Smooth muscle cell (in vitro differentiated cells): ENCODE results near the gene PDE5A. TPM values are rescaled to one million over a fixed set of nuclear protein-coding genes. Genes with fewer than 3 reads are reported as not detected.

ENCODE experiments used
- DNase-seq: peaks from one replicate; lab custom pipeline; 2025; ENCODE audit not compliant: unreplicated experiment; lab: John Stamatoyannopoulos, UW
- H2AFZ ChIP-seq: fragments of 200-600 bp; sonication (generic); 2 replicates; pipeline ENCODE4 v1.6.0; 2016; ENCODE audit warnings: antibody characterized with exemption, low read depth, mild to moderate bottlenecking
- H3F3A ChIP-seq: fragments of 200-600 bp; sonication (generic); 2 replicates; pipeline ENCODE4 v1.6.0; 2017; ENCODE audit warnings: antibody characterized with exemption, low read depth
- H3K27ac ChIP-seq: fragments of 200-600 bp; sonication (generic); 2 replicates; pipeline ENCODE4 v1.5.1; 2016; ENCODE audit warnings: low read depth, mild to moderate bottlenecking
- H3K27me3 ChIP-seq: fragments of 200-600 bp; sonication (generic); 2 replicates; pipeline ENCODE4 v1.6.1; 2016; ENCODE audit warnings: low read depth, mild to moderate bottlenecking
- H3K36me3 ChIP-seq: fragments of 200-600 bp; sonication (generic); 2 replicates; pipeline ENCODE4 v1.5.1; 2016; ENCODE audit warnings: low read depth
- H3K4me1 ChIP-seq: fragments of 200-600 bp; sonication (generic); 2 replicates; pipeline ENCODE4 v1.5.1; 2016; ENCODE audit warnings: low read depth
- H3K4me2 ChIP-seq: fragments of 200-600 bp; sonication (generic); 2 replicates; pipeline ENCODE4 v1.6.0; 2016; ENCODE audit warnings: mild to moderate bottlenecking
- H3K4me3 ChIP-seq: fragments of 200-600 bp; sonication (generic); 2 replicates; pipeline ENCODE4 v1.5.1; 2016; ENCODE audit warnings: mild to moderate bottlenecking
- H3K79me2 ChIP-seq: fragments of 200-600 bp; sonication (generic); 2 replicates; pipeline ENCODE4 v1.6.0; 2016; ENCODE audit warnings: low read depth, mild to moderate bottlenecking
- H3K9ac ChIP-seq: fragments of 200-600 bp; sonication (generic); 2 replicates; pipeline ENCODE4 v1.6.0; 2016; ENCODE audit warnings: low read depth
- H3K9me3 ChIP-seq: fragments of 200-600 bp; sonication (generic); replicated peaks from 2 replicates; pipeline ENCODE4 v1.5.1; 2016; ENCODE audit warnings: low read depth
- H4K20me1 ChIP-seq: fragments of 200-600 bp; sonication (generic); 2 replicates; pipeline ENCODE4 v1.6.0; 2016; ENCODE audit warnings: low read depth
- WGBS: methylation state at CpG from one replicate; pipeline ENCODE4 v1.1.7; 2016; ENCODE audit warnings: low lambda C conversion rate; 5-methylcytosine and 5-hydroxymethylcytosine counted together
- polyA plus RNA-seq: library from polyadenylated mRNA; unstranded; fragments of >200 nt; fragmentation: Nextera tagmentation; extraction: Ambion mirVana; gene quantifications from 2 replicates; pipeline ENCODE4 v1.2.1, GENCODE V29; 2016
- total RNA-seq: library from RNA; depleted of rRNA; stranded (reverse); fragments of >200 nt; gene quantifications from 2 replicates; pipeline ENCODE4 v1.2.3, GENCODE V29; 2014
- TF ChIP-seq, protein P1 (sequence below): fragments of 200-600 bp; sonication (generic); IDR thresholded peaks from 2 replicates; pipeline ENCODE4 v1.5.1; 2017; ENCODE audit warnings: borderline replicate concordance, mild to moderate bottlenecking, antibody characterized with exemption; ENCODE audit not compliant: insufficient read depth, poor library complexity, severe bottlenecking

PDE5A gene
- total and polyA plus RNA-seq, 2 experiments from 2014 or later, result 4.1 to 18.3 TPM

- Histone ChIP-seq H3K4me2 (no peak overlapping the region), H3K27me3 (no peaks in the 10 kb centered on the region), H3K4me3 (no peak overlapping the region), H3K9me3 (no peaks in the 10 kb centered on the region), H3K4me1 (peaks cover 21% of the 10 kb centered on the region), H3K27ac (no peak overlapping the region), H4K20me1 (no peaks in the 10 kb centered on the region), H3K79me2 (no peaks in the 10 kb centered on the region), H3F3A (no peaks in the 10 kb centered on the region), H3K9ac (no peak overlapping the region), H2AFZ (no peak overlapping the region), H3K36me3 (no peaks in the 10 kb centered on the region)
- WGBS, result 89% methylated on average over 2 of the region's 2 CpGs
- DNase-seq, result no peak
- TF ChIP-seq, protein P1, sequence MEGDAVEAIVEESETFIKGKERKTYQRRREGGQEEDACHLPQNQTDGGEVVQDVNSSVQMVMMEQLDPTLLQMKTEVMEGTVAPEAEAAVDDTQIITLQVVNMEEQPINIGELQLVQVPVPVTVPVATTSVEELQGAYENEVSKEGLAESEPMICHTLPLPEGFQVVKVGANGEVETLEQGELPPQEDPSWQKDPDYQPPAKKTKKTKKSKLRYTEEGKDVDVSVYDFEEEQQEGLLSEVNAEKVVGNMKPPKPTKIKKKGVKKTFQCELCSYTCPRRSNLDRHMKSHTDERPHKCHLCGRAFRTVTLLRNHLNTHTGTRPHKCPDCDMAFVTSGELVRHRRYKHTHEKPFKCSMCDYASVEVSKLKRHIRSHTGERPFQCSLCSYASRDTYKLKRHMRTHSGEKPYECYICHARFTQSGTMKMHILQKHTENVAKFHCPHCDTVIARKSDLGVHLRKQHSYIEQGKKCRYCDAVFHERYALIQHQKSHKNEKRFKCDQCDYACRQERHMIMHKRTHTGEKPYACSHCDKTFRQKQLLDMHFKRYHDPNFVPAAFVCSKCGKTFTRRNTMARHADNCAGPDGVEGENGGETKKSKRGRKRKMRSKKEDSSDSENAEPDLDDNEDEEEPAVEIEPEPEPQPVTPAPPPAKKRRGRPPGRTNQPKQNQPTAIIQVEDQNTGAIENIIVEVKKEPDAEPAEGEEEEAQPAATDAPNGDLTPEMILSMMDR, result no peak
These were observed 77.6 kb downstream of the PDE5A start for GRCh38 chr4:119550857-119551532.

GRCh38 chr4:119549639-119550038, 79.0 kb downstream of the PDE5A start:
- Histone ChIP-seq H4K20me1 (no peaks in the 10 kb centered on the region), H3K9me3 (no peaks in the 10 kb centered on the region), H2AFZ (no peak overlapping the region), H3K4me1 (peaks cover 21% of the 10 kb centered on the region), H3K79me2 (no peaks in the 10 kb centered on the region), H3K4me2 (no peak overlapping the region), H3K9ac (no peak overlapping the region), H3K27ac (no peak overlapping the region), H3K4me3 (no peak overlapping the region), H3K27me3 (no peaks in the 10 kb centered on the region), H3F3A (no peaks in the 10 kb centered on the region), H3K36me3 (no peaks in the 10 kb centered on the region)
- DNase-seq, result no peak
- TF ChIP-seq, protein P1, result no peak
- WGBS, result 93% methylated on average over 3 of the region's 3 CpGs

DNA sequence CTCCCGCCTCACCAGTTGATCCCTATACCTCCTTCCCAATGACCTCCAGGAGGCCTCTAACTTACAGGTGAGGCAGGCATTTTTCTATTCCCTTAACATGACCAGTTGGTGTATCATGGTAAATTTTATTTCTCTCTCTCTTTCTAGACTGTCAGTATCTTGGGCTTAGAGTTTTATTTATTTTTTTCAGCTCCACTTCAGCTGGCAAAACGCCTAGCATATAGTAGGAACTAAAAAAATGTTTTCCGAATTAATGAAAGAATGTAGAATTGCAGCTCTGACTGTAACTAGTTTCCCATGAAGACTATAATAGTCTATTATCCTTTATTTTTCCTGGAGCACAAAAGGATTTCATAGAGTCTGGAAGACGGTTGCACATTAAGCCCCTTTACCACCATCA, 84.8 kb downstream of the PDE5A start:
- 95% methylated on average over 4 of the region's 4 CpGs for WGBS
- H3K9ac ChIP-seq, result no peak overlapping the region
- no peak for DNase-seq
- TF ChIP-seq, protein P1, result no peak
- H3K27me3 ChIP-seq, result no peaks in the 10 kb centered on the region
- H3K27ac ChIP-seq, result no peak overlapping the region
- no peaks in the 10 kb centered on the region for H3K79me2 ChIP-seq
- no peak overlapping the region for H3K4me3 ChIP-seq
- H3K4me1 ChIP-seq, result no peaks in the 10 kb centered on the region
- no peaks in the 10 kb centered on the region for H4K20me1 ChIP-seq
- H3K9me3 ChIP-seq, result no peaks in the 10 kb centered on the region
- H3K4me2 ChIP-seq, result no peak overlapping the region
- H2AFZ ChIP-seq, result no peak overlapping the region
- no peaks in the 10 kb centered on the region for H3F3A ChIP-seq
- H3K36me3 ChIP-seq, result no peaks in the 10 kb centered on the region

DNA sequence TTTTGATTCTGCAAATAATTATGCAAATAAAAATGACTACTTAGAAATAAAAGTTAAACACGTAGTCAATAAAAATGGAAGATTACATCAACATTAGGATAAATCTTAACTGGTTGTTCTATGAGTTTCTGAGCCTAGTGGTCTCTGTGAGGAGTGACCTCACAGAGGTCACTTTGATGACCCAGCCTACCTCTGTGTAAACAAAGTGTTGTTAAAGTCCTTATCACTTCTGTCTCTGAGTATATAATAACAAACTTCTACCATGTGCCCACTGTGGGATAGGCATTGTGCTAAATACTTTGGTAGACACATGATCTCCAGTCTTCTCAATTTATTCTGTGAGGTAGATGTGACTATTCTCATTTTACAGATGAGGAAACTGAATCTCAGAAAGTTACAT, 85.4 kb downstream of the PDE5A start:
- H3F3A ChIP-seq, result no peaks in the 10 kb centered on the region
- no peak overlapping the region for H3K27ac ChIP-seq
- DNase-seq, result no peak
- no peak overlapping the region for H3K4me3 ChIP-seq
- H4K20me1 ChIP-seq, result no peaks in the 10 kb centered on the region
- TF ChIP-seq, protein P1, result no peak
- no peak overlapping the region for H3K4me2 ChIP-seq
- no peak overlapping the region for H3K9ac ChIP-seq
- no peaks in the 10 kb centered on the region for H3K4me1 ChIP-seq
- no peaks in the 10 kb centered on the region for H3K27me3 ChIP-seq
- no peak overlapping the region for H2AFZ ChIP-seq
- H3K36me3 ChIP-seq, result no peaks in the 10 kb centered on the region
- no peaks in the 10 kb centered on the region for H3K9me3 ChIP-seq
- H3K79me2 ChIP-seq, result no peaks in the 10 kb centered on the region
- WGBS, result 100% methylated on average over 1 of the region's 1 CpG
